HepG2 (cell line): ENCODE measurements around the gene MDFI. TPM values are rescaled to one million over a fixed set of nuclear protein-coding genes. Genes with fewer than 3 reads are reported as not detected.
A peak's percentile ranks its signal among the peaks of the same experiment; 100 is the strongest.

Experiments
- ATAC-seq: fragments of 200-7000 bp; cut with Tn5 transposase; 3 replicates; pipeline ENCODE4 v1.9.1; 2020; ENCODE audit warnings: mild to moderate bottlenecking, moderate library complexity
- BruUV-seq: library from RNA; stranded (reverse); fragments of 400-500 nt; replicated peaks from 2 replicates; lab custom pipeline; 2021; lab: Mats Ljungman, UMichigan
- CTCF ChIA-PET: fragments of 300-600 bp; formaldehyde crosslinking; extraction: SDS; loops from one replicate; lab custom pipeline; 2021; ENCODE audit warnings: low total read pairs, inconsistent platforms, low intra/inter-chr PET ratio; lab: Yijun Ruan, JAX
- POLR2A ChIA-PET: fragments of 350-600 bp; sonication (Branson Sonifier 250); formaldehyde crosslinking; loops from one replicate; lab custom pipeline; 2020; ENCODE audit warnings: antibody characterized with exemption, inconsistent platforms; lab: Yijun Ruan, JAX
- DNase-seq: peaks from one replicate; pipeline ENCODE4 v3.0.0-alpha.2; 2015; ENCODE audit warnings: low spot score
- FAIRE-seq: peaks from 3 replicates; lab custom pipeline; 2011; peaks lifted over from hg19 to GRCh38; lab: Jason Lieb, UNC
- H2AFZ ChIP-seq: one replicate; pipeline ENCODE4 v1.6.1; 2011; ENCODE audit warnings: low read length, inconsistent platforms
- H3K27ac ChIP-seq: fragments of 300-600 bp; 3 replicates; pipeline ENCODE4 v1.8.0; 2011; ENCODE audit warnings: mixed run types, mild to moderate bottlenecking, mixed read lengths, low read length, inconsistent platforms; ENCODE audit not compliant: insufficient read depth; ENCODE audit errors: extremely low read length
- H3K27me3 ChIP-seq, 2 experiments: fragments of 200-600 bp in 1 of 2; 2 replicates in 1 of 2; 3 replicates in 1 of 2; pipeline versions ENCODE4 v1.6.0 to v1.8.0; 2011; ENCODE audit warnings: low read length in 2 of 2, mild to moderate bottlenecking in 2 of 2, moderate library complexity in 2 of 2, inconsistent platforms in 1 of 2; ENCODE audit not compliant: insufficient read depth in 2 of 2, control insufficient read depth in 1 of 2
- H3K36me3 ChIP-seq, 2 experiments: fragments of 200-600 bp in 1 of 2; replicated peaks in 1 of 2; 2 replicates in 1 of 2; 3 replicates in 1 of 2; pipeline versions ENCODE4 v1.5.1 to v1.8.0; 2011; ENCODE audit warnings: low read length in 2 of 2, inconsistent platforms in 1 of 2; ENCODE audit not compliant: insufficient read depth in 2 of 2, control insufficient read depth in 1 of 2
- H3K4me1 ChIP-seq: 2 replicates; pipeline ENCODE4 v1.5.1; 2012; ENCODE audit warnings: low read length, inconsistent platforms; ENCODE audit not compliant: insufficient read depth
- H3K4me2 ChIP-seq: 2 replicates; pipeline ENCODE4 v1.6.0; 2011; ENCODE audit warnings: low read depth, low read length, inconsistent platforms
- H3K4me3 ChIP-seq, 3 experiments: fragments of 200-600 bp in 1 of 3; sonication (generic), shearing (Covaris generic) in 1 of 3; replicated peaks in 1 of 3; 2 replicates each; pipeline ENCODE4 v1.5.1; 2011 to 2016; ENCODE audit warnings: low read length in 3 of 3, inconsistent platforms in 2 of 3, low read depth in 2 of 3, mild to moderate bottlenecking in 2 of 3, control low read depth in 1 of 3, mixed read lengths in 1 of 3; ENCODE audit not compliant: insufficient read depth in 1 of 3
- H3K79me2 ChIP-seq: one replicate; pipeline ENCODE4 v1.6.1; 2011; ENCODE audit warnings: low read length, inconsistent platforms; ENCODE audit not compliant: insufficient read depth
- H3K9ac ChIP-seq: 2 replicates; pipeline ENCODE4 v1.6.0; 2011; ENCODE audit warnings: mild to moderate bottlenecking, low read depth, low read length, inconsistent platforms; ENCODE audit not compliant: insufficient read depth
- H3K9me3 ChIP-seq: 2 replicates; pipeline ENCODE4 v1.5.1; 2012; ENCODE audit warnings: mild to moderate bottlenecking, low read length
- H4K20me1 ChIP-seq: 2 replicates; pipeline ENCODE4 v1.6.0; 2011; ENCODE audit warnings: inconsistent platforms, mild to moderate bottlenecking, low read length, moderate library complexity; ENCODE audit not compliant: insufficient read depth
- JUNB ChIP-seq: sonication (generic); formaldehyde crosslinking; IDR thresholded peaks from 2 replicates; pipeline ENCODE4 v1.8.0; 2022; ENCODE audit warnings: missing genetic modification reagents, mild to moderate bottlenecking, borderline replicate concordance
- MNT ChIP-seq: fragments of 450-650 bp; IDR thresholded peaks from 2 replicates; pipeline ENCODE4 v1.6.1; 2016
- ZFP62 ChIP-seq: sonication (generic); formaldehyde crosslinking; IDR thresholded peaks from 2 replicates; pipeline ENCODE4 v1.4.0; 2020; ENCODE audit warnings: missing genetic modification reagents
- ZNF768 ChIP-seq: sonication (generic); formaldehyde crosslinking; IDR thresholded peaks from 2 replicates; pipeline ENCODE4 v1.4.0; 2020; ENCODE audit warnings: missing genetic modification reagents
- WGBS: methylation state at CpG from one replicate; pipeline ENCODE4 v1.1.6; 2017; ENCODE audit warnings: low lambda C conversion rate; 5-methylcytosine and 5-hydroxymethylcytosine counted together
- in situ Hi-C: cut with HindIII; loops from 2 replicates; pipeline ENCODE4 v1.10.0; 2017; ENCODE audit warnings: low pct_unique_long_range_greater_than_20kb; ENCODE audit not compliant: extremely low pct_ligation_motif_present
- intact Hi-C: fragments of 100-400 bp; cut with micrococcal nuclease; formaldehyde crosslinking; loops from one replicate; pipeline ENCODE4 v1.10.0; 2022; ENCODE audit not compliant: unreplicated experiment
- polyA plus RNA-seq, 8 experiments: library from polyadenylated mRNA; depleted of rRNA in 3 of 8; stranded (reverse) in 7 of 8; unstranded in 1 of 8; fragments of >200 nt; fragmentation: Illumina TruSeq in 4 of 8; extraction: Trizol in 4 of 8; gene quantifications; 2 replicates each; pipeline versions ENCODE4 v1.2.1 to v1.2.3, GENCODE V29; 2011 to 2016; ENCODE audit warnings: low read depth in 4 of 8, missing spikeins in 1 of 8, mixed read lengths in 1 of 8; ENCODE audit not compliant: insufficient read depth in 1 of 8
- total RNA-seq, 5 experiments: library from RNA; depleted of rRNA; stranded (reverse); fragments of >200 nt; fragmentation: Illumina TruSeq; extraction: Trizol; gene quantifications; 2 replicates each; pipeline ENCODE4 v1.2.3, GENCODE V29; 2016; ENCODE audit warnings: low read depth in 1 of 5

MDFI gene
- total and polyA plus RNA-seq, 2 of the 13 experiments (the other 11 are each of a cell fraction or from before 2014, with no cell fraction given) = 0.28 TPM; not detected in 1

DNA sequence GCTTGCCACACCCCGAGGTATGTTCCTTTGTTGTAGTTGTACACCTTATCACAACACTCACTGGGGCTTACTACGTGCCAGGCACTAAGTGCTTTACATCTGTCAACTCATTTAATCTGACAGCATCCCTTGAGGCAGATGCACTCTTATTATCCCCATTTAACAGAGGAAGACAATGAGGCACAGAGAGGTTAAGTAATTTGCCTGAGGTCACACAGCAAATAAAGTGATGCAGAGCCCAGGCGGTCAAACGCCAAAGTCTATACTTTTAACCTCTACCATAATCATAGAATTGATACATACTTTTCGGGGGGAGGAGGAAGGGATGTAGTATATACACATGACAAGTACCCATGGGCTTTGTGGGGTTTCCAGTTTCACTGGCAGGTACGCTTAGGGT is 37.7 kb downstream of the MDFI start:
- in situ Hi-C loops = no loop called here
- BruUV-seq = no TSS peak
- Histone ChIP-seq H3K4me2 (no peak overlapping the region), H3K4me3 (no peak overlapping the region), H3K79me2 (no peaks in the 10 kb centered on the region), H2AFZ (no peak overlapping the region), H3K36me3 (no peaks in the 10 kb centered on the region), H3K9me3 (no peaks in the 10 kb centered on the region), H3K27me3 (peaks cover 11 to 80% of the 10 kb centered on the region in 2 experiments), H4K20me1 (no peaks in the 10 kb centered on the region), H3K9ac (no peak overlapping the region), H3K4me1 (peaks cover 9% of the 10 kb centered on the region), H3K27ac (no peak overlapping the region)
- intact Hi-C loops = no loop called here
- ATAC-seq (no peak), DNase-seq (no peak), FAIRE-seq (no peak)
- WGBS = 19% methylated on average over 6 of the region's 6 CpGs
- ChIA-PET CTCF (no interaction called here), POLR2A (no interaction called here)
- TF ChIP-seq ZNF768 = peak; percentile 82; the same call in 1 of the 2 replicates
- no peak for TF ChIP-seq JUNB (CRISPR knock-in tag)

- Histone ChIP-seq H3K9ac (no peak overlapping the region), H3K4me2 (no peak overlapping the region), H3K9me3 (no peaks in the 10 kb centered on the region), H3K4me1 (peaks cover 9% of the 10 kb centered on the region), H3K79me2 (no peaks in the 10 kb centered on the region), H4K20me1 (no peaks in the 10 kb centered on the region), H2AFZ (no peak overlapping the region), H3K4me3 (no peak overlapping the region), H3K36me3 (no peaks in the 10 kb centered on the region), H3K27ac (no peak overlapping the region), H3K27me3 (peaks cover 11 to 76% of the 10 kb centered on the region in 2 experiments; a peak in 4 of 5 replicates)
- ATAC-seq (no peak), FAIRE-seq (no peak), DNase-seq (no peak)
- TF ChIP-seq MNT (peak; percentile 81), ZFP62 (CRISPR knock-in tag) (no peak)
- CTCF ChIA-PET = no interaction called here
- POLR2A ChIA-PET = no interaction called here
- BruUV-seq = no TSS peak
- 40% methylated on average over 5 of the region's 5 CpGs for WGBS
- in situ Hi-C loops (no loop called here), intact Hi-C loops (no loop called here)
Observed at GRCh38 chr6:41676431-41676830, 38.2 kb downstream of the MDFI start.
